NCI-H748 treated with DMSO at 0.1 percent for 48 hours (cell line): ENCODE measurements around the gene MGST2.

Source experiments
- DNase-seq: peaks from one replicate; lab custom pipeline; 2025; lab: John Stamatoyannopoulos, UW

The MGST2 gene

GRCh38 chr4:139738846-139739613 lies 73.4 kb downstream of the MGST2 start:
- DNase-seq = no peak

DNA sequence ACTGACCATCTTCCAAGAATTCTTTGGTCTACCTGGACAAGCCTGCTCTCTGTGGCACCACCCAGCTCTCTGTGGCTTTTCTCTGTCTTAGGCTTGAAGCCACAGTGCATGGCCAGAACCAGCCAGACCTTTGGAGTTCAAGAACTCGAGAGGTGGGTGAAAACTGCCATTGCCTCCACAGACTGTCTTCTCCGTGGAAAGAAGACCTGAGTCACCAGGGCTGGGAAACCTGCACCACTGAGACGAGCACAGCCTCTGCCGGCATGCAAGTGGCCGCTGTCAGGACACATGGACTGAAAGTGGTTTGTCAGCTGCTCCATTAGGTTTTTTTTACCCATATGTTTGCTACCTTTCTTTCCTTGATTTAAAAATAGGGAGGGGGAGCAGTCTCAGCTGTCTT lies 74.5 kb downstream of the MGST2 start:
- DNase-seq = no peak

GRCh38 chr4:139740531-139741041 lies 75.0 kb downstream of the MGST2 start:
- no peak for DNase-seq

- no peak for DNase-seq
Measured at GRCh38 chr4:139743027-139743426, 77.4 kb downstream of the MGST2 start.

DNA sequence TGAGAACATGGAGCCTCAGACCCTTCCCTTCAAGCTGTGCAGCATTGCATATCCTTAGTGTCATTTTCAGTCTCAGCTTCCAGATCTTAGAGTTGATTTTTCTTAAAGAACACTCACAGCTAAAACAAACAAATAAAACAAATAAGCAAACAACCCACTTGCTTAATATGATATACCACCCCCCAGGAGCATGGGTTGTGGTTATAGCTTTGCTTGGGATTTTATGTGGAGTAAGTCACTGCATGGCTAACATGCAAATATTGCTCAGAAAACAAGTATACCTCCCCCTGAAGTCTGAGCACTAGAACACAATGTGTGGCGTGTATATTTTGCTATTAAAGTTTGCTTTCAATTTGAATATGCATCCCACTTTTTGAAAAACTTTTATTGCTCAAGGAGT lies 78.6 kb downstream of the MGST2 start:
- DNase-seq = no peak

- no peak for DNase-seq
Measured at GRCh38 chr4:139745111-139745639, 79.6 kb downstream of the MGST2 start.

- no peak for DNase-seq
Measured at GRCh38 chr4:139746431-139747171, 81.0 kb downstream of the MGST2 start.

DNA sequence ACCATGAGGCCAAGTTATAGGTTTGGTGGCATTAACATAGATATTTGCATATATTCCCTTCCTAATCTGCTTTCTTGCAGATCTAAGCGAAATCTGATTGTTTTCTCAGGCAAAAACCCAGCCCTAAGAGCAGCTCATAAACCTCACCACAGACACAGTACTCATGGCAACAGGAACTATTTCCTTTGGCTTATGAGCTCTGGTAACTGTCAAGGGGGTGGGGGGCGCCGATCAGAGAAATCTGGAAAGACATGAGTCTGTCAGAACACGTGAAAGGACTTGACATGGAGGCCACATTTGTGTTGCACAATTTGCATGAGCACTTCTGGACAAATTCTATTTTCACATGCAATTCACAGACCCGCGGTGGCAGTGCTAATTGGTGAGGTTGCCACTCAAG lies 83.7 kb downstream of the MGST2 start:
- DNase-seq = no peak

- no peak for DNase-seq
Measured at GRCh38 chr4:139749835-139750498, 84.3 kb downstream of the MGST2 start.

- DNase-seq = no peak
Measured at GRCh38 chr4:139753686-139754085, 88.1 kb downstream of the MGST2 start.
